HG03039 (cell line): Measurements from ENCODE around the gene OR2F2.

Experiments
- ATAC-seq: cut with Tn5 transposase; IDR thresholded peaks from one replicate; pipeline ENCODE4 v1.9.1; 2021; ENCODE audit warnings: mild to moderate bottlenecking, moderate library complexity; ENCODE audit not compliant: unreplicated experiment

OR2F2 gene

GRCh38 chr7:143975617-143976016 lies 40.6 kb downstream of the OR2F2 start:
- ATAC-seq = no peak

GRCh38 chr7:143978585-143978984 lies 43.6 kb downstream of the OR2F2 start:
- no peak for ATAC-seq

- no peak for ATAC-seq
Observed at GRCh38 chr7:143979359-143979758, 44.3 kb downstream of the OR2F2 start.

GRCh38 chr7:143979998-143980397 lies 45.0 kb downstream of the OR2F2 start:
- ATAC-seq = no peak

GRCh38 chr7:143980746-143981510 lies 45.9 kb downstream of the OR2F2 start:
- ATAC-seq = no peak

- no peak for ATAC-seq
Observed at GRCh38 chr7:143983960-143984359, 48.9 kb downstream of the OR2F2 start.
